CD14-positive monocyte (primary cell): Measurements from ENCODE around the gene TMED10. TPM values are rescaled to one million over a fixed set of nuclear protein-coding genes. Genes with fewer than 3 reads are reported as not detected.

Experiments used
- DNase-seq, 3 donors: peaks; one replicate each; pipeline ENCODE4 v3.0.0-alpha.2; 2011 to 2022
- H2AFZ ChIP-seq: 2 replicates; pipeline ENCODE4 v1.6.0; 2012; ENCODE audit warnings: mild to moderate bottlenecking, low read depth, low read length, inconsistent platforms; ENCODE audit not compliant: insufficient read depth, poor library complexity, severe bottlenecking
- H3K27ac ChIP-seq, 2 donors: 1 replicate in 1 of 2; 2 replicates in 1 of 2; pipeline ENCODE4 v1.5.1; 2012 to 2013; ENCODE audit warnings: low read length in 2 of 2, control low read depth in 1 of 2, inconsistent platforms in 1 of 2, low read depth in 1 of 2, mild to moderate bottlenecking in 1 of 2
- H3K27me3 ChIP-seq, 2 donors: one replicate each; pipeline versions ENCODE4 v1.6.0 to v1.6.1; 2011 to 2013; ENCODE audit warnings: low read length in 2 of 2; ENCODE audit not compliant: control insufficient read depth in 2 of 2, insufficient read depth in 2 of 2
- H3K36me3 ChIP-seq, 2 donors: replicated peaks in 1 of 2; 1 replicate in 1 of 2; 2 replicates in 1 of 2; pipeline versions ENCODE4 v1.5.1 to v1.6.1; 2012 to 2013; ENCODE audit warnings: low read length in 2 of 2, control low read depth in 1 of 2, inconsistent platforms in 1 of 2, mild to moderate bottlenecking in 1 of 2; ENCODE audit not compliant: insufficient read depth in 2 of 2, control insufficient read depth in 1 of 2
- H3K4me1 ChIP-seq, 2 donors: 1 replicate in 1 of 2; 2 replicates in 1 of 2; pipeline versions ENCODE4 v1.5.1 to v1.6.1; 2012 to 2013; ENCODE audit warnings: low read length in 2 of 2, control low read depth in 1 of 2, inconsistent platforms in 1 of 2, mild to moderate bottlenecking in 1 of 2, moderate library complexity in 1 of 2; ENCODE audit not compliant: insufficient read depth in 2 of 2, control insufficient read depth in 1 of 2
- H3K4me2 ChIP-seq: replicated peaks from 2 replicates; pipeline ENCODE3; 2012; ENCODE audit warnings: low read length, moderate library complexity, mild to moderate bottlenecking; ENCODE audit not compliant: poor library complexity, severe bottlenecking; ENCODE audit errors: extremely low read depth
- H3K4me3 ChIP-seq, 3 experiments: fragments of 200-600 bp in 1 of 3; sonication (generic) in 1 of 3; replicated peaks in 1 of 3; 1 replicate in 2 of 3; 2 replicates in 1 of 3; pipeline ENCODE4 v1.5.1; 2011 to 2013; ENCODE audit warnings: low read length in 3 of 3, mild to moderate bottlenecking in 3 of 3, control low read depth in 2 of 3, low read depth in 2 of 3, inconsistent platforms in 1 of 3, moderate library complexity in 1 of 3
- H3K79me2 ChIP-seq: 2 replicates; pipeline ENCODE4 v1.6.0; 2012; ENCODE audit warnings: mild to moderate bottlenecking, control low read depth, inconsistent platforms, low read length, moderate library complexity; ENCODE audit not compliant: insufficient read depth
- H3K9ac ChIP-seq: 2 replicates; pipeline ENCODE4 v1.6.0; 2017; ENCODE audit warnings: low read length, mild to moderate bottlenecking; ENCODE audit not compliant: insufficient read depth, poor library complexity, severe bottlenecking
- H3K9me3 ChIP-seq, 2 donors: replicated peaks in 1 of 2; 1 replicate in 1 of 2; 2 replicates in 1 of 2; pipeline versions ENCODE4 v1.5.1 to v1.6.1; 2012 to 2013; ENCODE audit warnings: low read length in 2 of 2, control low read depth in 1 of 2; ENCODE audit not compliant: control insufficient read depth in 1 of 2, insufficient read depth in 1 of 2
- H4K20me1 ChIP-seq: 2 replicates; pipeline ENCODE4 v1.6.0; 2012; ENCODE audit warnings: mild to moderate bottlenecking, low read length, control low read depth, moderate library complexity; ENCODE audit not compliant: insufficient read depth
- H3K27ac Mint-ChIP-seq, 7 donors: one replicate each; pipeline ENCODE4 v1.8.0; 2020; ENCODE audit warnings: mild to moderate bottlenecking in 7 of 7, mixed read lengths in 7 of 7, moderate library complexity in 6 of 7, inconsistent platforms in 2 of 7
- H3K27me3 Mint-ChIP-seq, 3 donors: one replicate each; pipeline ENCODE4 v1.8.0; 2021 to 2022; ENCODE audit warnings: low read depth in 3 of 3, mild to moderate bottlenecking in 3 of 3, mixed read lengths in 3 of 3, moderate library complexity in 3 of 3, inconsistent platforms in 1 of 3
- H3K36me3 Mint-ChIP-seq, 2 donors: one replicate each; pipeline ENCODE4 v1.8.0; 2020; ENCODE audit warnings: mixed read lengths in 2 of 2, inconsistent platforms in 1 of 2, mild to moderate bottlenecking in 1 of 2
- H3K4me1 Mint-ChIP-seq: one replicate; pipeline ENCODE4 v1.8.0; 2020; ENCODE audit warnings: mild to moderate bottlenecking, mixed read lengths
- H3K4me3 Mint-ChIP-seq, 2 donors: one replicate each; pipeline ENCODE4 v1.8.0; 2020; ENCODE audit warnings: mild to moderate bottlenecking in 2 of 2, mixed read lengths in 2 of 2, moderate library complexity in 1 of 2
- H3K9me3 Mint-ChIP-seq, 7 donors: one replicate each; pipeline ENCODE4 v1.8.0; 2020 to 2022; ENCODE audit warnings: mixed read lengths in 7 of 7, mild to moderate bottlenecking in 6 of 7, moderate library complexity in 6 of 7, inconsistent platforms in 2 of 7
- CTCF ChIP-seq: fragments of 200-600 bp; IDR thresholded peaks from one replicate; pipeline ENCODE4 v1.8.0; 2022; ENCODE audit warnings: antibody characterized with exemption, mild to moderate bottlenecking
- WGBS: methylation state at CpG from one replicate; pipeline ENCODE4 v1.1.5; 2013; ENCODE audit warnings: missing lambda C conversion rate; ENCODE audit not compliant: insufficient coverage; 5-methylcytosine and 5-hydroxymethylcytosine counted together
- intact Hi-C, 2 donors: fragments of 100-400 bp; cut with micrococcal nuclease; formaldehyde crosslinking; loops; one replicate each; pipeline versions ENCODE4 v1.15.0 to v1.15.1; 2023
- polyA plus RNA-seq, 3 donors: library from polyadenylated mRNA; depleted of rRNA in 1 of 3; unstranded in 2 of 3; stranded (reverse) in 1 of 3; fragments of 300-500 nt in 2 of 3; fragments of >200 nt in 1 of 3; fragmentation: Illumina TruSeq in 2 of 3; gene quantifications; 1 replicate in 2 of 3; 2 replicates in 1 of 3; pipeline ENCODE4 v1.2.3, GENCODE V29; 2012 to 2021

TMED10 gene
- polyA plus RNA-seq, 3 donors, result 98.5 to 243 (median 233) TPM

- Mint-ChIP-seq H3K4me3 (peak overlapping the region in 1 of 2 donors; percentile 64), H3K27ac (peak overlapping the region; percentile 65 to 84 (median 83)), H3K36me3 (peaks cover 3 to 4% of the 10 kb centered on the region in 2 donors), H3K27me3 (peaks cover 0 to 3% (median 0%) of the 10 kb centered on the region in 3 donors), H3K9me3 (peaks cover 0 to 4% (median 0%) of the 10 kb centered on the region in 7 donors), H3K4me1 (peaks cover 46% of the 10 kb centered on the region)
- Histone ChIP-seq H3K4me2 (peak overlapping the region; percentile 30), H3K27ac (no peak overlapping the region), H3K27me3 (no peaks in the 10 kb centered on the region), H4K20me1 (no peaks in the 10 kb centered on the region), H3K36me3 (no peaks in the 10 kb centered on the region), H3K9me3 (no peaks in the 10 kb centered on the region), H3K79me2 (no peaks in the 10 kb centered on the region), H3K4me3 (no peak overlapping the region), H2AFZ (no peak overlapping the region), H3K9ac (no peak overlapping the region), H3K4me1 (peaks cover 52 to 62% of the 10 kb centered on the region in 2 donors)
- peak; percentile 47 to 70 (median 62) for DNase-seq
- intact Hi-C loops, result loop anchor here (2.0 to 5.0 kb wide), 3 partner anchors 34 to 73 kb away; no protein-coding TSS in a partner anchor
- no peak for TF ChIP-seq CTCF
- WGBS, result 30% methylated on average over 4 of the region's 4 CpGs
Measured at GRCh38 chr14:75223664-75224154, 47.3 kb upstream of the TMED10 start.

- peaks cover 0 to 3% (median 0%) of the 10 kb centered on the region in 3 donors for H3K27me3 Mint-ChIP-seq
- Histone ChIP-seq H3K9me3 (no peaks in the 10 kb centered on the region), H3K4me3 (peak overlapping the region in 1 of 3 experiments; percentile 19), H4K20me1 (no peaks in the 10 kb centered on the region), H3K27ac (peak overlapping the region; percentile 4 to 61), H2AFZ (no peak overlapping the region), H3K4me1 (peaks cover 40 to 48% of the 10 kb centered on the region in 2 donors), H3K9ac (no peak overlapping the region), H3K27me3 (no peaks in the 10 kb centered on the region), H3K79me2 (no peaks in the 10 kb centered on the region), H3K4me2 (peak overlapping the region; percentile 32), H3K36me3 (no peaks in the 10 kb centered on the region)
- peak overlapping the region; percentile 48 to 59 for H3K4me3 Mint-ChIP-seq
- peaks cover 36% of the 10 kb centered on the region for H3K4me1 Mint-ChIP-seq
- peaks cover 0 to 3% (median 0%) of the 10 kb centered on the region in 7 donors for H3K9me3 Mint-ChIP-seq
- DNase-seq, result peak; percentile 88 to 95 (median 90)
- no peak for TF ChIP-seq CTCF
- WGBS, result 60% methylated on average over 3 of the region's 12 CpGs
- H3K27ac Mint-ChIP-seq, result peak overlapping the region; percentile 73 to 96 (median 88)
- H3K36me3 Mint-ChIP-seq, result peaks cover 3 to 4% of the 10 kb centered on the region in 2 donors
- intact Hi-C loops, result loop anchor here (2.0 to 5.0 kb wide), 3 partner anchors 35 to 75 kb away; no protein-coding TSS in a partner anchor
Measured at GRCh38 chr14:75222208-75222701, 45.8 kb upstream of the TMED10 start.
